GM12878 (cell line): ENCODE data around the gene GAPDHS. TPM values are rescaled to one million over a fixed set of nuclear protein-coding genes. Genes with fewer than 3 reads are reported as not detected.

ENCODE experiments used
- ATAC-seq: fragments of 200-7000 bp; cut with Tn5 transposase; 3 replicates; pipeline ENCODE4 v1.9.1; 2020; ENCODE audit warnings: mild to moderate bottlenecking, moderate library complexity
- BruUV-seq: library from RNA; stranded (reverse); fragments of 400-500 nt; replicated peaks from 2 replicates; lab custom pipeline; 2021; lab: Mats Ljungman, UMichigan
- CTCF ChIA-PET: fragments of 300-600 bp; sonication (Branson Sonifier 250); formaldehyde crosslinking; extraction: SDS; loops from one replicate; lab custom pipeline; 2021; ENCODE audit warnings: inconsistent platforms; lab: Yijun Ruan, JAX
- POLR2A ChIA-PET: fragments of 350-600 bp; formaldehyde crosslinking; extraction: SDS; loops from one replicate; lab custom pipeline; 2021; ENCODE audit warnings: inconsistent platforms; lab: Charles Lee
- RAD21 ChIA-PET: fragments of 300-600 bp; sonication (Branson Sonifier 250); formaldehyde crosslinking; loops from one replicate; lab custom pipeline; 2023; ENCODE audit warnings: antibody characterized with exemption; ENCODE audit not compliant: unreplicated experiment; lab: Charles Lee
- SMC1A ChIA-PET: fragments of 300-600 bp; sonication (Branson Sonifier 250); formaldehyde crosslinking; loops from one replicate; lab custom pipeline; 2023; ENCODE audit not compliant: unreplicated experiment, uncharacterized antibody; lab: Charles Lee
- DNase-seq: peaks from one replicate; pipeline ENCODE4 v3.0.0-alpha.2; 2011; ENCODE audit warnings: low read depth, low spot score
- FAIRE-seq: peaks from 3 replicates; lab custom pipeline; 2011; peaks lifted over from hg19 to GRCh38; lab: Jason Lieb, UNC
- H2AFZ ChIP-seq: 2 replicates; pipeline ENCODE4 v1.6.0; 2011; ENCODE audit warnings: low read depth, low read length, control low read depth; ENCODE audit not compliant: control insufficient read depth
- H3K27ac ChIP-seq: 2 replicates; pipeline ENCODE4 v1.5.1; 2011; ENCODE audit warnings: control low read depth; ENCODE audit not compliant: control insufficient read depth, insufficient read depth
- H3K27me3 ChIP-seq, 2 experiments: replicated peaks in 1 of 2; 2 replicates each; pipeline versions ENCODE4 v1.6.0 to v1.6.1; 2011; ENCODE audit warnings: low read length in 1 of 2; ENCODE audit not compliant: control insufficient read depth in 2 of 2, insufficient read depth in 2 of 2
- H3K36me3 ChIP-seq, 2 experiments: 2 replicates each; pipeline ENCODE4 v1.5.1; 2011; ENCODE audit warnings: low read length in 1 of 2; ENCODE audit not compliant: control insufficient read depth in 2 of 2, insufficient read depth in 2 of 2
- H3K4me1 ChIP-seq: 2 replicates; pipeline ENCODE4 v1.6.1; 2011; ENCODE audit warnings: mild to moderate bottlenecking, low read length, moderate library complexity, mixed read lengths; ENCODE audit not compliant: control insufficient read depth, insufficient read depth
- H3K4me2 ChIP-seq: 2 replicates; pipeline ENCODE4 v1.6.0; 2011; ENCODE audit warnings: control low read depth; ENCODE audit not compliant: control insufficient read depth, insufficient read depth
- H3K4me3 ChIP-seq: fragments of 200-600 bp; sonication (generic); 2 replicates; pipeline ENCODE4 v1.5.1; 2016
- H3K79me2 ChIP-seq: 2 replicates; pipeline ENCODE4 v1.6.0; 2011; ENCODE audit warnings: low read length; ENCODE audit not compliant: control insufficient read depth, insufficient read depth
- H3K9ac ChIP-seq: 2 replicates; pipeline ENCODE4 v1.8.0; 2011; ENCODE audit warnings: low read length, control low read depth, mixed read lengths; ENCODE audit not compliant: control insufficient read depth, insufficient read depth
- H3K9me3 ChIP-seq: replicated peaks from 3 replicates; pipeline ENCODE4 v1.5.1; 2011; ENCODE audit warnings: mild to moderate bottlenecking, low read length; ENCODE audit not compliant: control insufficient read depth, insufficient read depth
- H4K20me1 ChIP-seq: 2 replicates; pipeline ENCODE4 v1.6.0; 2011; ENCODE audit not compliant: control insufficient read depth, insufficient read depth
- E2F8 ChIP-seq: fragments of 450-650 bp; IDR thresholded peaks from 2 replicates; pipeline ENCODE4 v1.6.1; 2018; ENCODE audit warnings: mild to moderate bottlenecking, low read depth, moderate library complexity; ENCODE audit not compliant: partially characterized antibody
- EGR1 ChIP-seq, 2 experiments: IDR thresholded peaks; 1 replicate in 1 of 2; 2 replicates in 1 of 2; pipeline ENCODE4 v1.6.1; 2011 to 2012; ENCODE audit warnings: low read depth in 2 of 2, low read length in 2 of 2, borderline replicate concordance in 1 of 2, mild to moderate bottlenecking in 1 of 2, moderate library complexity in 1 of 2
- ETV6 ChIP-seq, 2 experiments: fragments of 450-650 bp in 1 of 2; IDR thresholded peaks in 1 of 2; conservative IDR thresholded peaks in 1 of 2; 2 replicates each; pipeline ENCODE4 v1.6.1; 2014; ENCODE audit warnings: antibody characterized with exemption in 1 of 2, borderline replicate concordance in 1 of 2, low read depth in 1 of 2, mild to moderate bottlenecking in 1 of 2, moderate library complexity in 1 of 2
- GATAD2B ChIP-seq: fragments of 450-650 bp; conservative IDR thresholded peaks from 2 replicates; pipeline ENCODE4 v1.6.1; 2017; ENCODE audit warnings: low read depth, mild to moderate bottlenecking, moderate library complexity
- PML ChIP-seq: IDR thresholded peaks from 2 replicates; pipeline ENCODE4 v1.6.1; 2012; ENCODE audit warnings: low read length, inconsistent platforms
- RELA ChIP-seq: fragments of 450-650 bp; IDR thresholded peaks from 2 replicates; pipeline ENCODE4 v1.8.0; 2014; ENCODE audit warnings: borderline replicate concordance; ENCODE audit not compliant: partially characterized antibody
- RFX5 ChIP-seq: IDR thresholded peaks from 2 replicates; pipeline ENCODE4 v1.6.1; 2011; ENCODE audit warnings: low read depth, low read length, improper control_type of control experiment
- TCF3 ChIP-seq: IDR thresholded peaks from 2 replicates; pipeline ENCODE4 v1.6.1; 2012; ENCODE audit warnings: low read depth, mild to moderate bottlenecking, low read length, borderline replicate concordance; ENCODE audit not compliant: insufficient read depth
- WGBS: methylation state at CpG from one replicate; pipeline ENCODE4 v1.1.6; 2016; ENCODE audit warnings: low lambda C conversion rate; ENCODE audit not compliant: insufficient replicate concordance, insufficient coverage; ENCODE audit errors: missing lambda C conversion rate; 5-methylcytosine and 5-hydroxymethylcytosine counted together
- in situ Hi-C: fragments of 300-500 bp; cut with MboI; formaldehyde crosslinking; loops from 9 replicates; pipeline ENCODE4 v1.14.3; 2018; ENCODE audit warnings: mixed read lengths
- intact Hi-C: fragments of 100-400 bp; cut with micrococcal nuclease; formaldehyde crosslinking; loops from one replicate; pipeline ENCODE4 v1.14.2; 2022; ENCODE audit not compliant: unreplicated experiment
- polyA plus RNA-seq, 11 experiments: library from polyadenylated mRNA; depleted of rRNA in 4 of 11; unstranded in 6 of 11; stranded (reverse) in 5 of 11; fragments of >200 nt; fragmentation: Nextera tagmentation in 4 of 11; fragmentation: Illumina TruSeq in 1 of 11; extraction: Ambion mirVana in 4 of 11; extraction: Trizol in 1 of 11; gene quantifications; 1 replicate in 1 of 11; 2 replicates in 10 of 11; pipeline versions ENCODE4 v1.2.1 to v1.2.3, GENCODE V29; 2011 to 2016; ENCODE audit warnings: inconsistent platforms in 2 of 11, missing spikeins in 2 of 11, low read depth in 1 of 11
- total RNA-seq, 4 experiments: library from RNA; depleted of rRNA in 3 of 4; stranded (reverse); fragments of >200 nt in 3 of 4; fragmentation: Illumina TruSeq in 1 of 4; extraction: Trizol in 1 of 4; gene quantifications; 2 replicates each; pipeline versions ENCODE4 v1.2.1 to v1.2.3, GENCODE V29; 2013 to 2021

The GAPDHS gene
- total and polyA plus RNA-seq, 10 of the 15 experiments (the other 5 are each of a cell fraction or from before 2014, with no cell fraction given), result 0.08 TPM; not detected in 9

- TF ChIP-seq EGR1 (IDR thresholded peaks at IDR 0.05; ENCODE audit: borderline replicate concordance in 1 of 2, low read depth in 2 of 2, low read length in 2 of 2), result no peak
- TF ChIP-seq RFX5, result no peak
Measured at GRCh38 chr19:35522745-35523327, 10.4 kb upstream of the GAPDHS start (continued).

GRCh38 chr19:35524181-35524837 lies 8.9 kb upstream of the GAPDHS start:
- no peak overlapping the region for H3K9ac ChIP-seq
- no peak overlapping the region for H2AFZ ChIP-seq
- H3K79me2 ChIP-seq, result no peaks in the 10 kb centered on the region
- H3K4me1 ChIP-seq, result no peaks in the 10 kb centered on the region
- H3K9me3 ChIP-seq, result no peaks in the 10 kb centered on the region
- FAIRE-seq, result no peak
- no peaks in the 10 kb centered on the region for H3K36me3 ChIP-seq
- no TSS peak for BruUV-seq
- CTCF ChIA-PET, result no interaction called here
- no peak for DNase-seq
- SMC1A ChIA-PET, result no interaction called here
- intact Hi-C loops, result no loop called here
- no peak overlapping the region for H3K4me2 ChIP-seq
- ATAC-seq, result no peak
- in situ Hi-C loops, result no loop called here
- 36% methylated on average over 11 of the region's 11 CpGs for WGBS
- no peak overlapping the region for H3K4me3 ChIP-seq
- TF ChIP-seq GATAD2B (no peak), PML (no peak), ETV6 (conservative IDR thresholded peaks at IDR 0.05 in 1 of 2, IDR thresholded peaks at IDR 0.05 in 1 of 2; ENCODE audit: borderline replicate concordance in 1 of 2, low read depth in 1 of 2) (no peak), RELA (no peak), E2F8 (no peak), TCF3 (no peak)
- TF ChIP-seq, all 136 proteins: peak for 0
- RAD21 ChIA-PET, result no interaction called here
- peaks cover 0 to 8% of the 10 kb centered on the region in 2 experiments; a peak in 3 of 4 replicates for H3K27me3 ChIP-seq
- H4K20me1 ChIP-seq, result no peaks in the 10 kb centered on the region
- POLR2A ChIA-PET, result no interaction called here
- H3K27ac ChIP-seq, result no peak overlapping the region
